ENCODE measurements around the gene FOXP1.

FOXP1 gene

GRCh38 chr3:71517271-71517791 lies 66.2 kb downstream of the FOXP1 start:
- DNase-seq: no peak
- H3K27me3 ChIP-seq (ENCODE audit: insufficient read depth, low read depth, severe bottlenecking): no peaks in the 10 kb centered on the region
- H3K36me3 ChIP-seq: no peaks in the 10 kb centered on the region
- no peak overlapping the region for H3K27ac ChIP-seq
- no peaks in the 10 kb centered on the region for H3K9me3 ChIP-seq (ENCODE audit: severe bottlenecking)
- no peak for TF ChIP-seq CTCF (IDR thresholded peaks at IDR 0.05; ENCODE audit: low read depth, low read length)
- H3K4me3 ChIP-seq (ENCODE audit: low read depth, low read length): no peak overlapping the region

GRCh38 chr3:71515636-71516365 lies 67.7 kb downstream of the FOXP1 start:
- Histone ChIP-seq H3K36me3 (no peaks in the 10 kb centered on the region), H3K27me3 (ENCODE audit: insufficient read depth, low read depth, severe bottlenecking) (no peaks in the 10 kb centered on the region), H3K27ac (no peak overlapping the region), H3K4me3 (ENCODE audit: low read depth, low read length) (no peak overlapping the region), H3K9me3 (ENCODE audit: severe bottlenecking) (no peaks in the 10 kb centered on the region)
- no peak for TF ChIP-seq CTCF (IDR thresholded peaks at IDR 0.05; ENCODE audit: low read depth, low read length)
- no peak for DNase-seq

GRCh38 chr3:71514621-71515020 lies 68.9 kb downstream of the FOXP1 start:
- no peak for TF ChIP-seq CTCF (IDR thresholded peaks at IDR 0.05; ENCODE audit: low read depth, low read length)
- H3K4me3 ChIP-seq (ENCODE audit: low read depth, low read length): no peak overlapping the region
- no peaks in the 10 kb centered on the region for H3K27me3 ChIP-seq (ENCODE audit: insufficient read depth, low read depth, severe bottlenecking)
- H3K9me3 ChIP-seq (ENCODE audit: severe bottlenecking): no peaks in the 10 kb centered on the region
- no peak overlapping the region for H3K27ac ChIP-seq
- H3K36me3 ChIP-seq: no peaks in the 10 kb centered on the region
- no peak for DNase-seq

GRCh38 chr3:71513515-71513914 lies 70.0 kb downstream of the FOXP1 start:
- Histone ChIP-seq H3K9me3 (ENCODE audit: severe bottlenecking) (no peaks in the 10 kb centered on the region), H3K27me3 (ENCODE audit: insufficient read depth, low read depth, severe bottlenecking) (no peaks in the 10 kb centered on the region), H3K36me3 (no peaks in the 10 kb centered on the region), H3K27ac (no peak overlapping the region), H3K4me3 (ENCODE audit: low read depth, low read length) (no peak overlapping the region)
- TF ChIP-seq CTCF (IDR thresholded peaks at IDR 0.05; ENCODE audit: low read depth, low read length): no peak
- no peak for DNase-seq

- Histone ChIP-seq H3K27ac (no peak overlapping the region), H3K27me3 (ENCODE audit: insufficient read depth, low read depth, severe bottlenecking) (no peaks in the 10 kb centered on the region)
- no peak for DNase-seq
Observed at GRCh38 chr3:71513081-71513480, 70.4 kb downstream of the FOXP1 start.

More at GRCh38 chr3:71513081-71513480, 70.4 kb downstream of the FOXP1 start:
- TF ChIP-seq CTCF (IDR thresholded peaks at IDR 0.05; ENCODE audit: low read depth, low read length): no peak
- Histone ChIP-seq H3K4me3 (ENCODE audit: low read depth, low read length) (no peak overlapping the region), H3K36me3 (no peaks in the 10 kb centered on the region), H3K9me3 (ENCODE audit: severe bottlenecking) (no peaks in the 10 kb centered on the region)

All from WERI-Rb-1 (cell line).